HepG2 (cell line): ENCODE data around the gene DMRT1. TPM values are rescaled to one million over a fixed set of nuclear protein-coding genes. Genes with fewer than 3 reads are reported as not detected.

ENCODE experiments used
- ATAC-seq: fragments of 200-7000 bp; cut with Tn5 transposase; 3 replicates; pipeline ENCODE4 v1.9.1; 2020; ENCODE audit warnings: mild to moderate bottlenecking, moderate library complexity
- BruUV-seq: library from RNA; stranded (reverse); fragments of 400-500 nt; replicated peaks from 2 replicates; lab custom pipeline; 2021; lab: Mats Ljungman, UMichigan
- CTCF ChIA-PET: fragments of 300-600 bp; formaldehyde crosslinking; extraction: SDS; loops from one replicate; lab custom pipeline; 2021; ENCODE audit warnings: low total read pairs, inconsistent platforms, low intra/inter-chr PET ratio; lab: Yijun Ruan, JAX
- POLR2A ChIA-PET: fragments of 350-600 bp; sonication (Branson Sonifier 250); formaldehyde crosslinking; loops from one replicate; lab custom pipeline; 2020; ENCODE audit warnings: antibody characterized with exemption, inconsistent platforms; lab: Yijun Ruan, JAX
- DNase-seq: peaks from one replicate; pipeline ENCODE4 v3.0.0-alpha.2; 2015; ENCODE audit warnings: low spot score
- FAIRE-seq: peaks from 3 replicates; lab custom pipeline; 2011; peaks lifted over from hg19 to GRCh38; lab: Jason Lieb, UNC
- H2AFZ ChIP-seq: one replicate; pipeline ENCODE4 v1.6.1; 2011; ENCODE audit warnings: low read length, inconsistent platforms
- H3K27ac ChIP-seq: fragments of 300-600 bp; 3 replicates; pipeline ENCODE4 v1.8.0; 2011; ENCODE audit warnings: mixed run types, mild to moderate bottlenecking, mixed read lengths, low read length, inconsistent platforms; ENCODE audit not compliant: insufficient read depth; ENCODE audit errors: extremely low read length
- H3K27me3 ChIP-seq, 2 experiments: fragments of 200-600 bp in 1 of 2; 2 replicates in 1 of 2; 3 replicates in 1 of 2; pipeline versions ENCODE4 v1.6.0 to v1.8.0; 2011; ENCODE audit warnings: low read length in 2 of 2, mild to moderate bottlenecking in 2 of 2, moderate library complexity in 2 of 2, inconsistent platforms in 1 of 2; ENCODE audit not compliant: insufficient read depth in 2 of 2, control insufficient read depth in 1 of 2
- H3K36me3 ChIP-seq, 2 experiments: fragments of 200-600 bp in 1 of 2; replicated peaks in 1 of 2; 2 replicates in 1 of 2; 3 replicates in 1 of 2; pipeline versions ENCODE4 v1.5.1 to v1.8.0; 2011; ENCODE audit warnings: low read length in 2 of 2, inconsistent platforms in 1 of 2; ENCODE audit not compliant: insufficient read depth in 2 of 2, control insufficient read depth in 1 of 2
- H3K4me1 ChIP-seq: 2 replicates; pipeline ENCODE4 v1.5.1; 2012; ENCODE audit warnings: low read length, inconsistent platforms; ENCODE audit not compliant: insufficient read depth
- H3K4me2 ChIP-seq: 2 replicates; pipeline ENCODE4 v1.6.0; 2011; ENCODE audit warnings: low read depth, low read length, inconsistent platforms
- H3K4me3 ChIP-seq, 3 experiments: fragments of 200-600 bp in 1 of 3; sonication (generic), shearing (Covaris generic) in 1 of 3; replicated peaks in 1 of 3; 2 replicates each; pipeline ENCODE4 v1.5.1; 2011 to 2016; ENCODE audit warnings: low read length in 3 of 3, inconsistent platforms in 2 of 3, low read depth in 2 of 3, mild to moderate bottlenecking in 2 of 3, control low read depth in 1 of 3, mixed read lengths in 1 of 3; ENCODE audit not compliant: insufficient read depth in 1 of 3
- H3K79me2 ChIP-seq: one replicate; pipeline ENCODE4 v1.6.1; 2011; ENCODE audit warnings: low read length, inconsistent platforms; ENCODE audit not compliant: insufficient read depth
- H3K9ac ChIP-seq: 2 replicates; pipeline ENCODE4 v1.6.0; 2011; ENCODE audit warnings: mild to moderate bottlenecking, low read depth, low read length, inconsistent platforms; ENCODE audit not compliant: insufficient read depth
- H3K9me3 ChIP-seq: 2 replicates; pipeline ENCODE4 v1.5.1; 2012; ENCODE audit warnings: mild to moderate bottlenecking, low read length
- H4K20me1 ChIP-seq: 2 replicates; pipeline ENCODE4 v1.6.0; 2011; ENCODE audit warnings: inconsistent platforms, mild to moderate bottlenecking, low read length, moderate library complexity; ENCODE audit not compliant: insufficient read depth
- SNAI1 ChIP-seq: sonication (generic); formaldehyde crosslinking; IDR thresholded peaks from 2 replicates; pipeline ENCODE4 v1.5.0; 2020; ENCODE audit warnings: mild to moderate bottlenecking, missing genetic modification reagents, borderline replicate concordance
- TBL1XR1 ChIP-seq: fragments of 150-350 bp; IDR thresholded peaks from 2 replicates; pipeline ENCODE4 v1.6.1; 2014; ENCODE audit warnings: borderline replicate concordance, low read length; ENCODE audit not compliant: partially characterized antibody
- WGBS: methylation state at CpG from one replicate; pipeline ENCODE4 v1.1.6; 2017; ENCODE audit warnings: low lambda C conversion rate; 5-methylcytosine and 5-hydroxymethylcytosine counted together
- in situ Hi-C: cut with HindIII; loops from 2 replicates; pipeline ENCODE4 v1.10.0; 2017; ENCODE audit warnings: low pct_unique_long_range_greater_than_20kb; ENCODE audit not compliant: extremely low pct_ligation_motif_present
- intact Hi-C: fragments of 100-400 bp; cut with micrococcal nuclease; formaldehyde crosslinking; loops from one replicate; pipeline ENCODE4 v1.10.0; 2022; ENCODE audit not compliant: unreplicated experiment
- polyA plus RNA-seq, 8 experiments: library from polyadenylated mRNA; depleted of rRNA in 3 of 8; stranded (reverse) in 7 of 8; unstranded in 1 of 8; fragments of >200 nt; fragmentation: Illumina TruSeq in 4 of 8; extraction: Trizol in 4 of 8; gene quantifications; 2 replicates each; pipeline versions ENCODE4 v1.2.1 to v1.2.3, GENCODE V29; 2011 to 2016; ENCODE audit warnings: low read depth in 4 of 8, missing spikeins in 1 of 8, mixed read lengths in 1 of 8; ENCODE audit not compliant: insufficient read depth in 1 of 8
- total RNA-seq, 5 experiments: library from RNA; depleted of rRNA; stranded (reverse); fragments of >200 nt; fragmentation: Illumina TruSeq; extraction: Trizol; gene quantifications; 2 replicates each; pipeline ENCODE4 v1.2.3, GENCODE V29; 2016; ENCODE audit warnings: low read depth in 1 of 5
- TF ChIP-seq, protein P1 (sequence below): IDR thresholded peaks from 2 replicates; pipeline ENCODE4 v1.6.1; 2016; ENCODE audit warnings: mild to moderate bottlenecking, missing biosample characterization, missing genetic modification reagents

DMRT1 gene
- total and polyA plus RNA-seq, 2 of the 13 experiments (the other 11 are each of a cell fraction or from before 2014, with no cell fraction given) = not detected

DNA sequence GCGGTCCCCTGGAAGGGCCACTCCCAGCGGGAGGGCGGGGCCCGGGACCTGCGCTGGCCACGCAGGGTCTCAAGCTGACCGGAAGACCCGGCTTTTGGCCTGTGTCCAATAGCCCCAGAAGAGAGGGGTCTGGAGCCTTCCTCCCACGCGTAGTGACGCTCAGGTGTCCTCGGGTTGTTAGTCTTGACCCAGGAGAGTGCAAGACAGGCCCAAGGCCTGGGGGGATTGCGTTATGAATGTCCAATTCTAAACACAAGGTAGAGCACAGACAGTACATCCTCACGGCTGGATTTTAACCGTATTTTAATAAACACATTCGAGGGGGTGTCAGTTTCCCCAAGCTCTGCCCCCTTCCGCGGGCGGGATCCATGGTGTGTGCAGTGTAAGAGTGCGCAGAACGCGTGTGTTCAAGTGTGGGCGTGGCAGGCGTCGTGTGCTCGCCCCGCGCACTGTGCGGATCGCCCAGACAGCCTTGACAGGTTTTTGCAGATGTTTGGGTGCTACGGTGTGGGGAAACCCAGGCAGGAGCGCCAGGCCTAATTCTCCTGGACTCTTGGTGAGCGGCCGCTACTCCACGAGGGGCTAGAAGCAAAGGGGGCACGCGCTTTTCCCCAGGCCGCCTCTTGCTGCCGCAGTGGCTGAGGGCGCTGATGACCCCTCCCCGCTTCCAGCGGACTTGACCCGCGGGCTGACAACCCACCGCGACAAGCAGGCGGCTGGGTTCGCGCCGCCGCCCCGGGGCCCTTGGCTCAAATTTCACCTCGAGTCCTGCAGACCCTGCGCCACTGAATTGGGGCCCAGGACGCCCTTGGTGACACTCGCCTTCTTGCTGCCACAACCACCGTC, 128.9 kb downstream of the DMRT1 start:
- CTCF ChIA-PET = no interaction called here
- no peaks in the 10 kb centered on the region for H4K20me1 ChIP-seq
- no peaks in the 10 kb centered on the region for H3K4me1 ChIP-seq
- no TSS peak for BruUV-seq
- FAIRE-seq = no peak
- no peak overlapping the region for H3K4me2 ChIP-seq
- H3K27me3 ChIP-seq = peaks cover 6 to 63% of the 10 kb centered on the region in 2 experiments
- H3K9me3 ChIP-seq = no peaks in the 10 kb centered on the region
- WGBS = 67% methylated on average over 26 of the region's 57 CpGs
- DNase-seq = no peak
- in situ Hi-C loops = no loop called here
- intact Hi-C loops = no loop called here
- no peak overlapping the region for H2AFZ ChIP-seq
- no peak overlapping the region for H3K9ac ChIP-seq
- H3K79me2 ChIP-seq = no peaks in the 10 kb centered on the region
- TF ChIP-seq TBL1XR1 = no peak
- POLR2A ChIA-PET = no interaction called here
- H3K36me3 ChIP-seq = no peaks in the 10 kb centered on the region
- H3K4me3 ChIP-seq = no peak overlapping the region
- no peak for ATAC-seq
- no peak overlapping the region for H3K27ac ChIP-seq

DNA sequence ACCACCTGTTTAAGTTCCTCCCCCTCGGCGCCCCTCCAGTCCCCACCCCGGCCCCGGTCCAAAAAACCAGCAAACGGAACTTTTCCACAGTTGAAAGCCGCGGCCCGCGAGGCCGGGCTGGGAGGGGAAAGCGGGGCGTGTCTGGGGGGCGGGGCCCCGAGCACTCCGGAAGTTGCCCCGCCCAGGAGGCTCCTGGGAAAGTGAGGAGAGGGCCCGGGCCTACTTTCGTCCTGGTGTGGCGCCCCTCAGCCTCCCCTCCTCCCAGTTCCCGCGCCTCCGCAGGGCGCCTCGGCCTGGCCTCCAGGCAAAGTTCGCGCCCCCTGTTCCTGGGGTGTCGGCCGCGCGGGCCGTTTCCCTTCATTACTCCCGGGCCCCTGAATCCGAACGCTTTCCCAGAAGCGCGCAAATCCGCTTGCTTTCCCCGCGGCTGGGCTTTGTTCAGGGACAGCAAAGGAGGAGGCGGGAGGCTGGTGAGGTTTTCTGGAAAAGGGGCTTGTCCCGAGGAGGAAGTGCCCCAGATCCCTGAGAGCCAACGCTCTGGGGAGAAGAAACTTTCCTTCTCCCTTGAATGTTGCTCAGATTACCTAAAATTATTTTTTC, 130.5 kb downstream of the DMRT1 start:
- intact Hi-C loops = no loop called here
- WGBS = 50% methylated on average over 33 of the region's 42 CpGs
- BruUV-seq = no TSS peak

More for the DNA sequence above, 130.5 kb downstream of the DMRT1 start:
- ChIA-PET CTCF (no interaction called here), POLR2A (no interaction called here)
- in situ Hi-C loops = no loop called here
- no peak overlapping the region for H3K4me3 ChIP-seq
- no peak overlapping the region for H2AFZ ChIP-seq
- no peaks in the 10 kb centered on the region for H3K79me2 ChIP-seq
- TF ChIP-seq, protein P1, sequence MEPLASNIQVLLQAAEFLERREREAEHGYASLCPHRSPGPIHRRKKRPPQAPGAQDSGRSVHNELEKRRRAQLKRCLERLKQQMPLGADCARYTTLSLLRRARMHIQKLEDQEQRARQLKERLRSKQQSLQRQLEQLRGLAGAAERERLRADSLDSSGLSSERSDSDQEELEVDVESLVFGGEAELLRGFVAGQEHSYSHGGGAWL (CRISPR knock-in tag) = no peak
- TF ChIP-seq SNAI1 = no peak
- FAIRE-seq = no peak
- no peaks in the 10 kb centered on the region for H3K9me3 ChIP-seq
- H3K9ac ChIP-seq = no peak overlapping the region
- no peaks in the 10 kb centered on the region for H3K36me3 ChIP-seq
- no peaks in the 10 kb centered on the region for H3K4me1 ChIP-seq
- no peak overlapping the region for H3K4me2 ChIP-seq
- no peak for ATAC-seq
- no peak for DNase-seq
- no peak overlapping the region for H3K27ac ChIP-seq
- no peaks in the 10 kb centered on the region for H4K20me1 ChIP-seq
- H3K27me3 ChIP-seq = peaks cover 6 to 60% of the 10 kb centered on the region in 2 experiments
